Measurements from ENCODE around the gene CYP19A1. TPM values are rescaled to one million over a fixed set of nuclear protein-coding genes. Genes with fewer than 3 reads are reported as not detected.

The CYP19A1 gene
- polyA plus RNA-seq, 1 of the 3 experiments (the other 2 are of a cell fraction) = 0.03 TPM

- Histone ChIP-seq H3K27me3 (ENCODE audit: insufficient read depth) (no peaks in the 10 kb centered on the region; the same call in 1 of the 2 replicates), H3K9ac (no peak overlapping the region), H3F3A (replicated peaks; ENCODE audit: insufficient read depth) (peaks cover 4% of the 10 kb centered on the region), H3K9me3 (no peaks in the 10 kb centered on the region), H2AFZ (ENCODE audit: low read depth) (no peak overlapping the region), H3K27ac (ENCODE audit: low read depth in 2 of 2, low read length in 1 of 2) (no peak overlapping the region), H4K20me1 (ENCODE audit: insufficient read depth) (no peaks in the 10 kb centered on the region), H3K4me3 (ENCODE audit: low read depth in 2 of 2, low read length in 1 of 2) (no peak overlapping the region), H3K79me2 (ENCODE audit: insufficient read depth) (no peaks in the 10 kb centered on the region), H3K4me2 (no peak overlapping the region), H3K36me3 (replicated peaks in 1 of 2; ENCODE audit: control insufficient read depth in 1 of 2, insufficient read depth in 2 of 2, low read length in 1 of 2) (no peaks in the 10 kb centered on the region), H3K4me1 (ENCODE audit: control insufficient read depth in 1 of 2, insufficient read depth in 2 of 2, low read depth in 1 of 2, low read length in 1 of 2) (no peaks in the 10 kb centered on the region; a peak in 1 of 4 replicates), H3K9me2 (no peaks in the 10 kb centered on the region)
- DNase-seq = no peak
- ChIA-PET CTCF (interaction anchor here (5.9 kb wide), 1 partner anchor 39 kb away, joined by 37 read pairs; no protein-coding TSS in a partner anchor), POLR2A (no interaction called here)
- 69% methylated on average over 5 of the region's 5 CpGs for WGBS (ENCODE audit: low lambda C conversion rate)
- no peak for TF ChIP-seq FOSL2 (IDR thresholded peaks at IDR 0.05; ENCODE audit: borderline replicate concordance, low read depth)
- TF ChIP-seq RAD21 (IDR thresholded peaks at IDR 0.05; ENCODE audit: low read length) = no peak
- no peak for TF ChIP-seq REST (IDR thresholded peaks at IDR 0.05; ENCODE audit: low read depth, low read length)
- no peak for TF ChIP-seq USF2 (IDR thresholded peaks at IDR 0.05; ENCODE audit: borderline replicate concordance, low read depth, low read length)
- no peak for TF ChIP-seq FOXM1 (IDR thresholded peaks at IDR 0.05; ENCODE audit: low read depth)
- no peak for TF ChIP-seq CHD2 (IDR thresholded peaks at IDR 0.05; ENCODE audit: low read length, partially characterized antibody)
- TF ChIP-seq MAX (IDR thresholded peaks at IDR 0.05; ENCODE audit: low read depth) = no peak
- no peak for TF ChIP-seq RFX5 (IDR thresholded peaks at IDR 0.05; ENCODE audit: low read length)
- no peak for TF ChIP-seq EP300 (IDR thresholded peaks at IDR 0.05; ENCODE audit: borderline replicate concordance in 1 of 2, low read depth in 1 of 2, low read length in 1 of 2)
- TF ChIP-seq MXI1 (IDR thresholded peaks at IDR 0.05; ENCODE audit: low read depth, low read length) = no peak
- TF ChIP-seq RCOR1 (IDR thresholded peaks at IDR 0.05; ENCODE audit: low read length) = no peak
- TF ChIP-seq MEF2A (IDR thresholded peaks at IDR 0.05; ENCODE audit: borderline replicate concordance, low read depth) = no peak
- no peak for TF ChIP-seq GABPA (IDR thresholded peaks at IDR 0.05; ENCODE audit: low read depth)
- no peak for TF ChIP-seq EZH2phosphoT487 (IDR thresholded peaks at IDR 0.05; ENCODE audit: borderline replicate concordance, low read depth)
- TF ChIP-seq TAF1 (IDR thresholded peaks at IDR 0.05; ENCODE audit: borderline replicate concordance, low read depth, low read length) = no peak
- no peak for TF ChIP-seq SIN3A (IDR thresholded peaks at IDR 0.05; ENCODE audit: borderline replicate concordance, low read depth, low read length)
- no peak for TF ChIP-seq RXRA (IDR thresholded peaks at IDR 0.05; ENCODE audit: borderline replicate concordance, low read depth)
- TF ChIP-seq ZBTB33 (IDR thresholded peaks at IDR 0.05; ENCODE audit: borderline replicate concordance, low read depth) = no peak
Observed at GRCh38 chr15:51201581-51201980, 136.8 kb downstream of the CYP19A1 start.

Data from SK-N-SH (cell line).